Measurements from ENCODE around the gene TMEM225B. TPM values are rescaled to one million over a fixed set of nuclear protein-coding genes. Genes with fewer than 3 reads are reported as not detected.

Gene TMEM225B
- total RNA-seq, 1 experiment from 2014 or later = 0.70 TPM

DNA sequence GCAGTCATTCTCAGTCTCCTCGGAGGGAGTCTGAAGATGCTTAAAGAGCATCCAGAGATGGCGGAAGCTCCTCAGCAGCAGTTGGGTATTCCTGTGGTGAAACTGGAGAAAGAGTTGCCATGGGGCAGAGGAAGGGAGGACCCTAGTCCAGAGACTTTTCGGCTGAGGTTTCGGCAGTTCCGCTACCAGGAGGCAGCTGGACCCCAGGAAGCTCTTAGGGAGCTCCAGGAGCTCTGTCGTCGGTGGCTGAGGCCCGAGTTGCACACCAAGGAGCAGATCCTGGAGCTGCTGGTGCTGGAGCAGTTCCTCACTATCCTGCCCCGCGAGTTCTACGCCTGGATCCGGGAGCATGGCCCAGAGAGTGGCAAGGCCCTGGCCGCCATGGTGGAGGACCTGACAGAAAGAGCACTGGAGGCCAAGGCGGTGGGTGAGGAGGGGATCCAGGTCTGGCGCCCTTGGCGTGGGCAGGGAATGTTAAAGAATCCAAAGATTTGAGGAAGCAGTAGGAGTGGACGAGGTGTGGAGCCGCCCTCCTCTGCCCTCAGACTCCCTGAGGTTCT is 21.6 kb downstream of the TMEM225B start:
- Mint-ChIP-seq H3K27ac (ENCODE audit: low read depth, unreplicated experiment) (peak overlapping the region; percentile 93), H3K4me3 (ENCODE audit: unreplicated experiment) (no peak overlapping the region), H3K36me3 (ENCODE audit: insufficient read depth, unreplicated experiment) (peaks cover 66% of the 10 kb centered on the region), H3K4me1 (ENCODE audit: insufficient read depth, unreplicated experiment) (peaks cover 24% of the 10 kb centered on the region), H3K27me3 (ENCODE audit: insufficient read depth, unreplicated experiment) (no peaks in the 10 kb centered on the region), H3K9me3 (ENCODE audit: unreplicated experiment) (no peaks in the 10 kb centered on the region)
- no peak for DNase-seq (ENCODE audit: unreplicated experiment)
- no peak for TF ChIP-seq CTCF (IDR thresholded peaks at IDR 0.05; ENCODE audit: unreplicated experiment)
- BruUV-seq (replicated peaks) = no TSS peak
- ChIA-PET POLR2A (interaction anchor here (0.6 to 4.3 kb wide), 5 partner anchors 10 to 209 kb away, joined by 3 to 51 read pairs (median 4); partner anchors contain the start of gene CYP3A43), CTCF (interaction anchor here (0.7 kb wide), 1 partner anchor 17 kb away, joined by 4 read pairs; no protein-coding TSS in a partner anchor)
- intact Hi-C loops (cut with micrococcal nuclease) = loop anchor here (5.0 to 10.0 kb wide), 2 partner anchors 145 to 218 kb away; partner anchors contain the start of gene ZNF789

GRCh38 chr7:99621271-99621670 is 23.2 kb downstream of the TMEM225B start:
- intact Hi-C loops (cut with micrococcal nuclease) = no loop called here
- Mint-ChIP-seq H3K36me3 (ENCODE audit: insufficient read depth, unreplicated experiment) (peaks cover 82% of the 10 kb centered on the region), H3K27ac (ENCODE audit: low read depth, unreplicated experiment) (peak overlapping the region; percentile 75), H3K4me1 (ENCODE audit: insufficient read depth, unreplicated experiment) (peaks cover 24% of the 10 kb centered on the region), H3K27me3 (ENCODE audit: insufficient read depth, unreplicated experiment) (no peaks in the 10 kb centered on the region), H3K9me3 (ENCODE audit: unreplicated experiment) (no peaks in the 10 kb centered on the region), H3K4me3 (ENCODE audit: unreplicated experiment) (no peak overlapping the region)
- ChIA-PET POLR2A (interaction anchor here (0.8 kb wide), 1 partner anchor 64 kb away, joined by 3 read pairs; no protein-coding TSS in a partner anchor), CTCF (interaction anchor here (0.7 kb wide), 1 partner anchor 87 kb away, joined by 4 read pairs; no protein-coding TSS in a partner anchor)
- no peak for DNase-seq (ENCODE audit: unreplicated experiment)
- no TSS peak for BruUV-seq (replicated peaks)
- no peak for TF ChIP-seq CTCF (IDR thresholded peaks at IDR 0.05; ENCODE audit: unreplicated experiment)

- intact Hi-C loops (cut with micrococcal nuclease) = no loop called here
- Mint-ChIP-seq H3K27ac (ENCODE audit: low read depth, unreplicated experiment) (no peak overlapping the region), H3K36me3 (ENCODE audit: insufficient read depth, unreplicated experiment) (peaks cover 85% of the 10 kb centered on the region), H3K4me1 (ENCODE audit: insufficient read depth, unreplicated experiment) (peaks cover 21% of the 10 kb centered on the region), H3K27me3 (ENCODE audit: insufficient read depth, unreplicated experiment) (no peaks in the 10 kb centered on the region), H3K4me3 (ENCODE audit: unreplicated experiment) (no peak overlapping the region), H3K9me3 (ENCODE audit: unreplicated experiment) (no peaks in the 10 kb centered on the region)
- no peak for TF ChIP-seq CTCF (IDR thresholded peaks at IDR 0.05; ENCODE audit: unreplicated experiment)
- BruUV-seq (replicated peaks) = no TSS peak
- ChIA-PET CTCF (no interaction called here), POLR2A (no interaction called here)
- DNase-seq (ENCODE audit: unreplicated experiment) = no peak
Measured at GRCh38 chr7:99622596-99622995, 24.5 kb downstream of the TMEM225B start.

- CTCF ChIA-PET = no interaction called here
- peak overlapping the region; percentile 27 for H3K27ac Mint-ChIP-seq (ENCODE audit: low read depth, unreplicated experiment)
- POLR2A ChIA-PET = no interaction called here
- no peak overlapping the region for H3K4me3 Mint-ChIP-seq (ENCODE audit: unreplicated experiment)
- no peaks in the 10 kb centered on the region for H3K9me3 Mint-ChIP-seq (ENCODE audit: unreplicated experiment)
- peaks cover 15% of the 10 kb centered on the region for H3K4me1 Mint-ChIP-seq (ENCODE audit: insufficient read depth, unreplicated experiment)
- peaks cover 91% of the 10 kb centered on the region for H3K36me3 Mint-ChIP-seq (ENCODE audit: insufficient read depth, unreplicated experiment)
- no peak for TF ChIP-seq CTCF (IDR thresholded peaks at IDR 0.05; ENCODE audit: unreplicated experiment)
- intact Hi-C loops (cut with micrococcal nuclease) = no loop called here
- BruUV-seq (replicated peaks) = no TSS peak
- DNase-seq (ENCODE audit: unreplicated experiment) = peak; percentile 16
- no peaks in the 10 kb centered on the region for H3K27me3 Mint-ChIP-seq (ENCODE audit: insufficient read depth, unreplicated experiment)
Measured at GRCh38 chr7:99623091-99623693, 25.1 kb downstream of the TMEM225B start.

Data from MCF 10A (cell line).